OCI-LY3 (cell line): ENCODE results near the gene RHOBTB3.

Source experiments
- CTCF ChIP-seq: fragments of 200-600, 300-600 bp; sonication (generic); IDR thresholded peaks from 2 replicates; pipeline ENCODE4 v1.5.1; 2014; ENCODE audit warnings: antibody characterized with exemption, low read length, low read depth
- EZH2phosphoT487 ChIP-seq: fragments of 200-600 bp; shearing (Covaris generic); IDR thresholded peaks from 2 replicates; pipeline ENCODE4 v1.6.1; 2018; ENCODE audit warnings: antibody characterized with exemption, mixed run types, low read depth

GRCh38 chr5:95842854-95843544, 111.9 kb downstream of the RHOBTB3 start:
- TF ChIP-seq CTCF (peak; percentile 67), EZH2phosphoT487 (no peak)
